RWPE2 (cell line): ENCODE data around the gene TTC39C.
"Not testable (repeated sequence)": the region's sequence is repeated elsewhere in the genome, so short reads cannot be mapped to it uniquely, and the experiment has no call there.

Source experiments
- ATAC-seq: fragments of 200-7000 bp; cut with Tn5 transposase; 3 replicates; pipeline ENCODE4 v1.9.1; 2021; ENCODE audit warnings: low read depth
- DNase-seq: peaks from one replicate; pipeline ENCODE4 v3.0.0-alpha.2; 2020; ENCODE audit warnings: low spot score
- H3K27ac ChIP-seq: fragments of 450-650 bp; 2 replicates; pipeline ENCODE4 v1.5.1; 2017; ENCODE audit warnings: mild to moderate bottlenecking; ENCODE audit not compliant: poor library complexity, severe bottlenecking
- H3K27me3 ChIP-seq: fragments of 250-450 bp; sonication (Bioruptor Pico); 2 replicates; pipeline ENCODE4 v1.5.1; 2021; ENCODE audit warnings: mild to moderate bottlenecking, moderate library complexity; ENCODE audit not compliant: insufficient read depth, poor library complexity, severe bottlenecking
- H3K36me3 ChIP-seq: fragments of 250-450 bp; sonication (Bioruptor Pico); 2 replicates; pipeline ENCODE4 v1.5.1; 2020; ENCODE audit warnings: low read depth, mild to moderate bottlenecking, moderate library complexity
- H3K4me1 ChIP-seq: fragments of 250-450 bp; sonication (Bioruptor Pico); 2 replicates; pipeline ENCODE4 v1.5.1; 2021; ENCODE audit warnings: mild to moderate bottlenecking, moderate library complexity; ENCODE audit not compliant: insufficient read depth, poor library complexity, severe bottlenecking
- H3K4me3 ChIP-seq: fragments of 250-450 bp; sonication (Bioruptor Pico); 2 replicates; pipeline ENCODE4 v1.5.1; 2021; ENCODE audit warnings: mild to moderate bottlenecking, moderate library complexity; ENCODE audit not compliant: severe bottlenecking
- H3K9me3 ChIP-seq: fragments of 250-450 bp; sonication (Bioruptor Pico); 2 replicates; pipeline ENCODE4 v1.5.1; 2021; ENCODE audit warnings: mild to moderate bottlenecking, moderate library complexity; ENCODE audit not compliant: severe bottlenecking
- TF ChIP-seq, protein P1 (sequence below): fragments of 450-650 bp; IDR thresholded peaks from one replicate; pipeline ENCODE4 v1.5.1; 2017; ENCODE audit warnings: mild to moderate bottlenecking, moderate library complexity; ENCODE audit not compliant: poor library complexity, severe bottlenecking

TTC39C gene

DNA sequence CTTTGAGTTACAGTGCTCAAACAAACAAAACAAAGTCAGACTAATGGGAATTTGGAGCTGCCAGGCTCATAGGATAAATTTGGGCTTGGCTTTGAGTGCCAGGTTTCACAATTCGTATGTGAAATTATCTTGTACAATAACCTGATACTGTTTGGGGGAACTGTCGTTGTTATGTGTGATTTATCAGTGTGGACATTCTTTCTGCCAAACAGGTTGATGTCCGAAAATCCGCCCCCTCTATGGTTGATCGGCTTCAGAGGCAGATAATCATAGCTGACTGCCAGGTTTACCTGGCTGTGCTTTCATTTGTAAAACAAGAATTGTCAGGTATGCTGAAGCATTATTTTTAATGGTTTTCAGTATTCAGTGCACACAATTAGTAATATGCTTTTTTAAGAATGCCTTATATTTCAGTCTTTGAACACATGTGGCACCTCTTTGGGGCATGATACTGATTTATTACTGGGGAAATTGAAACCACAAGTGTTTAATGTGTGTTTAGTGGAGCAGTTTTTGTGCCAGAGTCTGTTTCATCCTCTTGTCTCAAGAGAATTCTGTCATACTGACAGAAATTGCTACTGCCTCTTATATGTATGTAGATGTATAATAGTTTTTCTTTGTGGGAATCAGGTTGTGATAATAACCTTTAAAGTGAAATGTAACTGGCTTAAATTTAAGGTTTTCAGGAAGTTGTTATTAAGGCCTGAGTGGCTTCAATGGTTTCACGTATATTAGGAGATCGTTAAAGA lies 54.6 kb downstream of the TTC39C start:
- no peak for ATAC-seq
- Histone ChIP-seq H3K27ac (no peak overlapping the region), H3K27me3 (no peaks in the 10 kb centered on the region), H3K9me3 (no peaks in the 10 kb centered on the region), H3K36me3 (0 out of 2 replicates have a peak, but pooled peaks cover 3% of the 10 kb centered on the region), H3K4me1 (peaks cover 9% of the 10 kb centered on the region), H3K4me3 (no peak overlapping the region)
- no peak for DNase-seq
- TF ChIP-seq, protein P1, sequence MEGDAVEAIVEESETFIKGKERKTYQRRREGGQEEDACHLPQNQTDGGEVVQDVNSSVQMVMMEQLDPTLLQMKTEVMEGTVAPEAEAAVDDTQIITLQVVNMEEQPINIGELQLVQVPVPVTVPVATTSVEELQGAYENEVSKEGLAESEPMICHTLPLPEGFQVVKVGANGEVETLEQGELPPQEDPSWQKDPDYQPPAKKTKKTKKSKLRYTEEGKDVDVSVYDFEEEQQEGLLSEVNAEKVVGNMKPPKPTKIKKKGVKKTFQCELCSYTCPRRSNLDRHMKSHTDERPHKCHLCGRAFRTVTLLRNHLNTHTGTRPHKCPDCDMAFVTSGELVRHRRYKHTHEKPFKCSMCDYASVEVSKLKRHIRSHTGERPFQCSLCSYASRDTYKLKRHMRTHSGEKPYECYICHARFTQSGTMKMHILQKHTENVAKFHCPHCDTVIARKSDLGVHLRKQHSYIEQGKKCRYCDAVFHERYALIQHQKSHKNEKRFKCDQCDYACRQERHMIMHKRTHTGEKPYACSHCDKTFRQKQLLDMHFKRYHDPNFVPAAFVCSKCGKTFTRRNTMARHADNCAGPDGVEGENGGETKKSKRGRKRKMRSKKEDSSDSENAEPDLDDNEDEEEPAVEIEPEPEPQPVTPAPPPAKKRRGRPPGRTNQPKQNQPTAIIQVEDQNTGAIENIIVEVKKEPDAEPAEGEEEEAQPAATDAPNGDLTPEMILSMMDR, result no peak

DNA sequence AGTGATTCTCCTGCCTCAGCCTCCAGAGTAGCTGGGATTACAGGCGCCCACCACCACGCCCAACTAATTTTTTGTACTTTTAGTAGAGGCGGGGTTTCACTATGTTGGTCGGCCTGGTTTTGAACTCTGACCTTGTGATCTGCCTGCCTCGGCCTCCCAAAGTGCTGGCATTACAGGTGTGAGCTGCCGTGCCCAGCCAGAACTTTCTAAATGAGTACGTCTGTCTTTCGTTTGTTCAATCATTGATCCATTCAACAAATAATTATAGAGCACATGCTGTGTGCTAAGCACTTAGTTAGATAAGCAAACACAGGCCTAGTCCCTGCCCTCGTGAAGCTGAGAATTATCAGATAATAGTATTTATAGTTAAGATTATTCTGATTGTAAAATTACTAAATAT lies 56.5 kb downstream of the TTC39C start:
- peaks cover 3% of the 10 kb centered on the region for H3K4me1 ChIP-seq
- H3K9me3 ChIP-seq, result no peaks in the 10 kb centered on the region
- TF ChIP-seq, protein P1, result no peak
- no peaks in the 10 kb centered on the region for H3K27me3 ChIP-seq
- no peaks in the 10 kb centered on the region for H3K36me3 ChIP-seq
- H3K4me3 ChIP-seq, result no peak overlapping the region
- DNase-seq, result no peak
- H3K27ac ChIP-seq, result no peak overlapping the region
- ATAC-seq, result no peak

DNA sequence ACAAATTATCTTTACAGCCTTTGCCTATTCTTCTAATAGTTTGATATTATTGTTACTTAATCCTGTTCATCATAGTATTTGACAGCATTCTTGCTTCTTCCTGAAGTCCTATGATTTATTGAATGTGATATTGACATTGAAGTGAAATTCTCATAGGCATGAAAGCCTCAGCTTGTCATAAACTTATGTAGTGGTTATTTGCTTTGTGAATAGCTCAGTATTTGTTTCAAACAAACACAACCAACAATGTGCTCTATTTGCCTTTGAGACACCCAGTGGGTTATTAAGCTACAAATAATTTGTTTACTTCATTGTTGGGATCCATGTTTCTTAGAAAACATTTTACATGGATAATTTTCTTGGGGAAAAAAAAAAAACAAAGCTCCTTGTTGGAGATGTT lies 57.2 kb downstream of the TTC39C start:
- Histone ChIP-seq H3K27me3 (no peaks in the 10 kb centered on the region), H3K4me1 (peaks cover 3% of the 10 kb centered on the region), H3K36me3 (no peaks in the 10 kb centered on the region), H3K27ac (no peak overlapping the region), H3K4me3 (no peak overlapping the region), H3K9me3 (no peaks in the 10 kb centered on the region)
- DNase-seq (no peak), ATAC-seq (no peak)
- TF ChIP-seq, protein P1, result no peak

DNA sequence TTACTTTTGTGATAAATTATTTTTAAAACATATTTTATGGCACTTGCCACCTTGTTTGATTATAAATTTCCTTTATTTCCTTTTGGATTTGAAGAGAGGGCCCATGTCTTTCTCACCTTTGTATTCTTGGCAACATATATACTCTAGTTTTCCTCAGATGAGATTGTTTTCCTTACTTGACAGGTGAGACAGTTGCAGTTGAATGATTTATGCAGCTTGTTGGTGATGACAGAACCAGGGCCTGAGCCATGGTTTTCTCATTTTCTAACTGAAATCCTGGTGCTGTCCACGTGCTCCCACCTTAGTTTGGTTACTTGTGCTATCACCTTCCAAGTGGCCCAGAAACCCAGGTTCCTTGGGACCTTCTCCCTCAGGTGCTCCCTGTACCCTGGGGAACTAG lies 58.2 kb downstream of the TTC39C start:
- DNase-seq (no peak), ATAC-seq (no peak)
- peaks cover 3% of the 10 kb centered on the region for H3K4me1 ChIP-seq
- H3K27ac ChIP-seq, result no peak overlapping the region
- TF ChIP-seq, protein P1, result no peak
- no peaks in the 10 kb centered on the region for H3K36me3 ChIP-seq
- no peaks in the 10 kb centered on the region for H3K27me3 ChIP-seq
- H3K9me3 ChIP-seq, result no peaks in the 10 kb centered on the region
- no peak overlapping the region for H3K4me3 ChIP-seq

DNA sequence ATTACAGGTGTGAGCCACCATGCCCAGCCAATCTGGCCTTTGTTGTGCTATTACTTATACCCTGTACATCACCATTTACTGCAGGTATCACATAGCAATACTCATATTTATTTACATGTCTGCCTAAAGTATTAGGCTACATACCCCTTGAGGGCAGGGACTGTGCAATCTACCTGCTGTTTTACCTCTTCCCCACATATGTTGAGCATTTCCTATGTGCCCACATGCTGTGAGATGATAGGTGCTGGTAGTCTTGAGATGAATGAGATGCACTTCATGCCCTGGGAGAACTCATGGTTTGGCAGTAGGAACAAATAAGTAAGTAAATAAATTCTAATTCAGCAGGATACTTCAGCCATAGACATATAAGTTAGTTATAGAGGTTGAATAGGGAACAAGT lies 59.2 kb downstream of the TTC39C start:
- no peaks in the 10 kb centered on the region for H3K36me3 ChIP-seq
- DNase-seq (no peak), ATAC-seq (no peak)
- H3K9me3 ChIP-seq, result no peaks in the 10 kb centered on the region
- H3K27me3 ChIP-seq, result no peaks in the 10 kb centered on the region
- peaks cover 3% of the 10 kb centered on the region for H3K4me1 ChIP-seq
- TF ChIP-seq, protein P1, result no peak
- H3K4me3 ChIP-seq, result no peak overlapping the region
- no peak overlapping the region for H3K27ac ChIP-seq

DNA sequence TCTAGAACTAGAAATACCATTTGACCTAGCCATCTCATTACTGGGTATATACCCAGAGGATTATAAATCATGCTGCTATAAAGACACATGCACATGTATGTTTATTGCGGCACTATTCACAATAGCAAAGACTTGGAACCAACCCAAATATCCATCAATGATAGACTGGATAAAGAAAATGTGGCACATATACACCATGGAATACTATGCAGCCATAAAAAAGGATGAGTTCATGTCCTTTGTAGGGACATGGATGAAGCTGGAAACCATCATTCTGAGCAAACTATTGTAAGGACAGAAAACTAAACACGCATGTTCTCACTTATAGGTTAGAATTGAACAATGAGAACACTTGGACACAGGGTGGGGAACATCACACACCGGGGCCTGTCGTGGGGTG lies 60.2 kb downstream of the TTC39C start:
- not testable (repeated sequence) for DNase-seq, H3K27ac ChIP-seq, H3K9me3 ChIP-seq, H3K4me3 ChIP-seq, H3K4me1 ChIP-seq, ATAC-seq, H3K27me3 ChIP-seq, H3K36me3 ChIP-seq
